Measurements from ENCODE around the gene CMTR1.
A peak's percentile ranks its signal among the peaks of the same experiment; 100 is the strongest.
"Not testable (repeated sequence)": the region's sequence is repeated elsewhere in the genome, so short reads cannot be mapped to it uniquely, and the experiment has no call there.

CMTR1 gene

GRCh38 chr6:37495244-37495934, 62.4 kb downstream of the CMTR1 start:
- DNase-seq: no peak

GRCh38 chr6:37496951-37497885, 64.2 kb downstream of the CMTR1 start:
- no peak for DNase-seq

- DNase-seq: peak; percentile 98
Observed at GRCh38 chr6:37499433-37500293, 66.6 kb downstream of the CMTR1 start, which contains the start of gene CCDC167. Gene CCDC167 (minus strand): TSS chr6:37499893. CDS start chr6:37499863, 30 bp downstream.

- DNase-seq: no peak
Observed at GRCh38 chr6:37500294-37500608, 67.2 kb downstream of the CMTR1 start.

GRCh38 chr6:37500904-37501303, 67.9 kb downstream of the CMTR1 start:
- DNase-seq: not testable (repeated sequence)

- no peak for DNase-seq
Observed at GRCh38 chr6:37501632-37502491, 68.8 kb downstream of the CMTR1 start.

GRCh38 chr6:37502703-37503291, 69.8 kb downstream of the CMTR1 start:
- peak; percentile 88 for DNase-seq

GRCh38 chr6:37503309-37503965, 70.4 kb downstream of the CMTR1 start:
- DNase-seq: no peak

- no peak for DNase-seq
Observed at GRCh38 chr6:37504024-37504423, 71.0 kb downstream of the CMTR1 start.

GRCh38 chr6:37506479-37506878, 73.5 kb downstream of the CMTR1 start:
- no peak for DNase-seq

- no peak for DNase-seq
Observed at GRCh38 chr6:37507077-37507476, 74.1 kb downstream of the CMTR1 start.

- DNase-seq: no peak
Observed at GRCh38 chr6:37507690-37508421, 74.8 kb downstream of the CMTR1 start.

- no peak for DNase-seq
Observed at GRCh38 chr6:37511201-37511600, 78.2 kb downstream of the CMTR1 start.

GRCh38 chr6:37511910-37512399, 78.9 kb downstream of the CMTR1 start:
- DNase-seq: no peak

- no peak for DNase-seq
Observed at GRCh38 chr6:37512400-37513011, 79.5 kb downstream of the CMTR1 start.

GRCh38 chr6:37513155-37513554, 80.1 kb downstream of the CMTR1 start:
- DNase-seq: no peak

GRCh38 chr6:37513576-37513975, 80.6 kb downstream of the CMTR1 start:
- DNase-seq: no peak

- DNase-seq: no peak
Observed at GRCh38 chr6:37514321-37514771, 81.3 kb downstream of the CMTR1 start.

GRCh38 chr6:37514837-37515236, 81.8 kb downstream of the CMTR1 start:
- no peak for DNase-seq

GRCh38 chr6:37515712-37516075, 82.7 kb downstream of the CMTR1 start:
- DNase-seq: no peak

Measured in COR-L47 (cell line).